H1 (cell line): Measurements from ENCODE around the gene INO80. TPM values are rescaled to one million over a fixed set of nuclear protein-coding genes. Genes with fewer than 3 reads are reported as not detected.

Experiments used
- CTCF ChIA-PET: fragments of 300-600 bp; sonication (Branson Sonifier 250); formaldehyde crosslinking; loops from one replicate; lab custom pipeline; 2021; ENCODE audit not compliant: partially characterized antibody; lab: Charles Lee
- POLR2A ChIA-PET: fragments of 300-600 bp; sonication (Branson Sonifier 250); formaldehyde crosslinking; loops from one replicate; lab custom pipeline; 2021; ENCODE audit warnings: inconsistent platforms; ENCODE audit not compliant: partially characterized antibody; lab: Charles Lee
- DNase-seq, 2 experiments: peaks; one replicate each; pipeline versions ENCODE4 v3.0.0 to v3.0.0-alpha.2; 2010 to 2022; ENCODE audit warnings: low spot score in 2 of 2, low read depth in 1 of 2, mixed read lengths in 1 of 2
- FAIRE-seq: peaks from 2 replicates; lab custom pipeline; 2011; peaks lifted over from hg19 to GRCh38; lab: Jason Lieb, UNC
- H2AFZ ChIP-seq: 2 replicates; pipeline ENCODE4 v1.8.1; 2012; ENCODE audit warnings: low read length, inconsistent platforms
- H2AK5ac ChIP-seq: 2 replicates; pipeline ENCODE4 v1.6.1; 2013; ENCODE audit warnings: low read depth, low read length
- H2BK120ac ChIP-seq: replicated peaks from 2 replicates; pipeline ENCODE3; 2013; ENCODE audit warnings: low read depth, low read length, inconsistent platforms
- H2BK12ac ChIP-seq: 2 replicates; pipeline ENCODE4 v1.6.1; 2013; ENCODE audit warnings: low read depth, low read length
- H2BK15ac ChIP-seq: 2 replicates; pipeline ENCODE4 v1.6.1; 2013; ENCODE audit warnings: low read length
- H2BK20ac ChIP-seq: 2 replicates; pipeline ENCODE4 v1.6.1; 2013; ENCODE audit warnings: low read length
- H2BK5ac ChIP-seq: 2 replicates; pipeline ENCODE4 v1.6.1; 2013; ENCODE audit warnings: low read depth, low read length
- H3K14ac ChIP-seq: 2 replicates; pipeline ENCODE4 v1.6.1; 2013; ENCODE audit warnings: inconsistent platforms; ENCODE audit not compliant: insufficient read length
- H3K18ac ChIP-seq: 2 replicates; pipeline ENCODE4 v1.6.1; 2013; ENCODE audit warnings: low read length; ENCODE audit errors: extremely low read depth
- H3K23ac ChIP-seq: 2 replicates; pipeline ENCODE4 v1.6.1; 2013; ENCODE audit warnings: inconsistent platforms; ENCODE audit not compliant: insufficient read length
- H3K23me2 ChIP-seq: 2 replicates; pipeline ENCODE4 v1.6.1; 2013; ENCODE audit warnings: low read depth, low read length
- H3K27ac ChIP-seq: 2 replicates; pipeline ENCODE4 v1.6.1; 2011; ENCODE audit warnings: low read depth, low read length, inconsistent platforms
- H3K27me3 ChIP-seq, 4 experiments: replicated peaks in 1 of 4; 1 replicate in 1 of 4; 2 replicates in 3 of 4; pipeline versions ENCODE4 v1.6.1 to v1.8.1; 2011 to 2013; ENCODE audit warnings: low read length in 3 of 4, mild to moderate bottlenecking in 3 of 4, inconsistent platforms in 2 of 4, mixed read lengths in 2 of 4, moderate library complexity in 1 of 4; ENCODE audit not compliant: control insufficient read depth in 3 of 4, insufficient read depth in 3 of 4; ENCODE audit errors: extremely low read depth in 1 of 4
- H3K36me3 ChIP-seq, 4 experiments: 2 replicates each; pipeline versions ENCODE4 v1.6.1 to v1.8.1; 2011 to 2013; ENCODE audit warnings: mild to moderate bottlenecking in 4 of 4, low read length in 3 of 4, moderate library complexity in 2 of 4, control low read depth in 1 of 4, inconsistent platforms in 1 of 4; ENCODE audit not compliant: insufficient read depth in 4 of 4, control insufficient read depth in 2 of 4
- H3K4ac ChIP-seq: replicated peaks from 2 replicates; pipeline ENCODE3; 2013; ENCODE audit warnings: low read length, low read depth, mixed read lengths, inconsistent platforms; ENCODE audit not compliant: insufficient read length
- H3K4me1 ChIP-seq, 4 experiments: replicated peaks in 1 of 4; 1 replicate in 1 of 4; 2 replicates in 3 of 4; pipeline versions ENCODE4 v1.6.1 to v1.8.1; 2011 to 2013; ENCODE audit warnings: low read length in 3 of 4, inconsistent platforms in 2 of 4, mixed read lengths in 1 of 4; ENCODE audit not compliant: insufficient read depth in 4 of 4, control insufficient read depth in 3 of 4
- H3K4me2 ChIP-seq, 2 experiments: 2 replicates each; pipeline versions ENCODE4 v1.6.1 to v1.8.1; 2011 to 2013; ENCODE audit warnings: low read depth in 2 of 2, low read length in 2 of 2, control low read depth in 1 of 2, inconsistent platforms in 1 of 2, mild to moderate bottlenecking in 1 of 2; ENCODE audit not compliant: insufficient read depth in 1 of 2
- H3K4me3 ChIP-seq, 4 experiments: fragments of 200-600, 300-600 bp in 1 of 4; sonication (generic), shearing (Covaris generic), sonication (Bioruptor Twin) in 1 of 4; 2 replicates each; pipeline versions ENCODE4 v1.5.1 to v1.8.1; 2011 to 2016; ENCODE audit warnings: low read length in 4 of 4, low read depth in 3 of 4, control low read depth in 2 of 4, inconsistent platforms in 2 of 4, mild to moderate bottlenecking in 2 of 4, mixed read lengths in 1 of 4, moderate library complexity in 1 of 4; ENCODE audit not compliant: insufficient read depth in 2 of 4; ENCODE audit errors: extremely low read depth in 1 of 4
- H3K56ac ChIP-seq: replicated peaks from 2 replicates; pipeline ENCODE3; 2013; ENCODE audit warnings: low read depth, mild to moderate bottlenecking, mixed read lengths, low read length, inconsistent platforms; ENCODE audit not compliant: insufficient read length
- H3K79me1 ChIP-seq: 2 replicates; pipeline ENCODE4 v1.6.1; 2013; ENCODE audit warnings: low read depth, low read length, control low read depth
- H3K79me2 ChIP-seq, 2 experiments: 2 replicates each; pipeline versions ENCODE4 v1.6.1 to v1.8.1; 2012 to 2013; ENCODE audit warnings: low read length in 2 of 2, mild to moderate bottlenecking in 2 of 2, inconsistent platforms in 1 of 2; ENCODE audit not compliant: insufficient read depth in 2 of 2, control insufficient read depth in 1 of 2
- H3K9ac ChIP-seq, 4 experiments: replicated peaks in 1 of 4; 1 replicate in 1 of 4; 2 replicates in 3 of 4; pipeline versions ENCODE4 v1.6.1 to v1.8.1; 2011 to 2013; ENCODE audit warnings: low read depth in 3 of 4, low read length in 3 of 4, control low read depth in 2 of 4, mild to moderate bottlenecking in 2 of 4, moderate library complexity in 2 of 4, inconsistent platforms in 1 of 4; ENCODE audit errors: extremely low read depth in 1 of 4
- H3K9me3 ChIP-seq, 2 experiments: 2 replicates each; pipeline versions ENCODE4 v1.6.1 to v1.8.1; 2012 to 2013; ENCODE audit warnings: mild to moderate bottlenecking in 2 of 2, moderate library complexity in 2 of 2, control low read depth in 1 of 2, inconsistent platforms in 1 of 2, low read depth in 1 of 2, low read length in 1 of 2, mixed read lengths in 1 of 2; ENCODE audit not compliant: insufficient read depth in 2 of 2
- H4K20me1 ChIP-seq, 2 experiments: replicated peaks in 1 of 2; 2 replicates each; pipeline versions ENCODE3 to v1.8.1; 2011 to 2013; ENCODE audit warnings: inconsistent platforms in 2 of 2, low read length in 2 of 2, mild to moderate bottlenecking in 1 of 2; ENCODE audit not compliant: insufficient read depth in 2 of 2, control insufficient read depth in 1 of 2
- H4K5ac ChIP-seq: 2 replicates; pipeline ENCODE4 v1.6.1; 2013; ENCODE audit warnings: low read length, low read depth, mixed read lengths, inconsistent platforms; ENCODE audit not compliant: insufficient read length
- H4K8ac ChIP-seq: 2 replicates; pipeline ENCODE4 v1.8.0; 2013; ENCODE audit warnings: mild to moderate bottlenecking, moderate library complexity, low read length, inconsistent platforms; ENCODE audit not compliant: insufficient read depth; ENCODE audit errors: extremely low read depth
- H4K91ac ChIP-seq: replicated peaks from 2 replicates; pipeline ENCODE3; 2013; ENCODE audit warnings: low read length, mixed read lengths, inconsistent platforms; ENCODE audit not compliant: insufficient read length
- ATF3 ChIP-seq: IDR thresholded peaks from 2 replicates; pipeline ENCODE4 v1.6.1; 2011; ENCODE audit warnings: low read depth, mild to moderate bottlenecking, low read length; ENCODE audit not compliant: insufficient read depth
- CBX8 ChIP-seq: fragments of 300-800, 300-1000 bp; sonication (generic); IDR thresholded peaks from 2 replicates; pipeline ENCODE4 v1.7.1; 2016; ENCODE audit warnings: low read depth, low read length, borderline replicate concordance
- CEBPB ChIP-seq: IDR thresholded peaks from 2 replicates; pipeline ENCODE4 v1.6.1; 2012; ENCODE audit warnings: low read depth, low read length
- HDAC2 ChIP-seq, 2 experiments: fragments of 300-600 bp in 1 of 2; sonication (generic) in 1 of 2; IDR thresholded peaks; 2 replicates each; pipeline ENCODE4 v1.6.1; 2011 to 2012; ENCODE audit warnings: low read depth in 2 of 2, low read length in 2 of 2, mild to moderate bottlenecking in 2 of 2, moderate library complexity in 2 of 2, borderline replicate concordance in 1 of 2, inconsistent platforms in 1 of 2
- JUN ChIP-seq: IDR thresholded peaks from 2 replicates; pipeline ENCODE4 v1.6.1; 2011; ENCODE audit warnings: low read depth, mild to moderate bottlenecking, improper control_type of control experiment, low read length
- POLR2AphosphoS5 ChIP-seq: IDR thresholded peaks from 2 replicates; pipeline ENCODE4 v1.6.1; 2011; ENCODE audit warnings: low read depth, low read length
- RBBP5 ChIP-seq: IDR thresholded peaks from 2 replicates; pipeline ENCODE4 v1.7.1; 2012; ENCODE audit warnings: low read depth, mild to moderate bottlenecking, inconsistent platforms, low read length, moderate library complexity, borderline replicate concordance
- RXRA ChIP-seq: IDR thresholded peaks from 2 replicates; pipeline ENCODE4 v1.6.1; 2011; ENCODE audit warnings: low read depth, mild to moderate bottlenecking, low read length, moderate library complexity; ENCODE audit not compliant: insufficient read depth
- SUZ12 ChIP-seq: fragments of 200-600 bp; sonication (generic); IDR thresholded peaks from 2 replicates; pipeline ENCODE4 v1.6.1; 2012; ENCODE audit warnings: mild to moderate bottlenecking, inconsistent platforms, low read length, moderate library complexity, mixed read lengths
- TBP ChIP-seq: IDR thresholded peaks from 2 replicates; pipeline ENCODE4 v1.6.1; 2011; ENCODE audit warnings: low read depth, low read length, improper control_type of control experiment
- TEAD4 ChIP-seq: IDR thresholded peaks from 2 replicates; pipeline ENCODE4 v1.6.1; 2012; ENCODE audit warnings: low read depth, low read length, inconsistent platforms, mixed read lengths
- YY1 ChIP-seq: IDR thresholded peaks from 2 replicates; pipeline ENCODE4 v1.6.1; 2011; ENCODE audit warnings: low read depth, mild to moderate bottlenecking, low read length
- WGBS, 2 experiments: shearing (Covaris generic) in 1 of 2; methylation state at CpG; one replicate each; pipeline versions ENCODE4 v1.1.6 to v1.1.7; 2013 to 2015; ENCODE audit warnings: low lambda C conversion rate in 2 of 2, mixed read lengths in 2 of 2, inconsistent platforms in 1 of 2, low coverage in 1 of 2, missing lambda C conversion rate in 1 of 2; ENCODE audit not compliant: insufficient replicate concordance in 2 of 2, insufficient coverage in 1 of 2, insufficient read length in 1 of 2; ENCODE audit errors: extremely low coverage in 1 of 2, missing lambda C conversion rate in 1 of 2; 5-methylcytosine and 5-hydroxymethylcytosine counted together
- polyA plus RNA-seq, 7 experiments: library from polyadenylated mRNA; depleted of rRNA in 3 of 7; stranded (reverse) in 5 of 7; unstranded in 2 of 7; fragments of >200 nt in 5 of 7; fragments of 200-250 nt in 2 of 7; gene quantifications; 1 replicate in 5 of 7; 2 replicates in 1 of 7; 4 replicates in 1 of 7; pipeline versions ENCODE4 v1.2.1 to v1.2.3, GENCODE V29; 2011 to 2013; ENCODE audit warnings: missing spikeins in 2 of 7, mixed read lengths in 2 of 7
- total RNA-seq: library from RNA; stranded (reverse); fragmentation: NEBNext Ultra II Directional; extraction: Animal tissue kit (Norgen Biotek cat#: 25700); gene quantifications from 2 replicates; pipeline ENCODE4 v1.2.1, GENCODE V29; 2021

The INO80 gene
- total and polyA plus RNA-seq, 2 of the 8 experiments (the other 6 are each of a cell fraction or from before 2014, with no cell fraction given), result 4.3 to 24.5 TPM

- FAIRE-seq (no peak), DNase-seq (no peak)
- H3K14ac ChIP-seq, result no peak overlapping the region
- H2BK12ac ChIP-seq, result no peak overlapping the region
- no peak overlapping the region for H3K4me2 ChIP-seq
- no peak overlapping the region for H3K9ac ChIP-seq
- no peak overlapping the region for H4K91ac ChIP-seq
- H2BK15ac ChIP-seq, result no peak overlapping the region
- POLR2A ChIA-PET, result interaction anchor here (1.6 kb wide), 1 partner anchor 31 kb away, joined by 6 read pairs; no protein-coding TSS in a partner anchor
- H4K5ac ChIP-seq, result no peak overlapping the region
- H4K8ac ChIP-seq, result no peak overlapping the region
- no peak overlapping the region for H3K4me3 ChIP-seq
- no peak overlapping the region for H2BK5ac ChIP-seq
- H3K9me3 ChIP-seq, result no peaks in the 10 kb centered on the region
- H2BK20ac ChIP-seq, result no peak overlapping the region
- no peak overlapping the region for H3K23ac ChIP-seq
- 91% methylated on average over 4 of the region's 4 CpGs; no CpG with 5 or more reads in 1 of the 2 experiments for WGBS, 2 experiments
- H2AK5ac ChIP-seq, result no peak overlapping the region
- no peak overlapping the region for H3K27ac ChIP-seq
- H3K23me2 ChIP-seq, result no peaks in the 10 kb centered on the region
- H3K18ac ChIP-seq, result no peak overlapping the region
- H4K20me1 ChIP-seq, result peaks cover 0 to 4% of the 10 kb centered on the region in 2 experiments
- no peak overlapping the region for H3K56ac ChIP-seq
- no peaks in the 10 kb centered on the region; the same call in 1 of the 2 replicates for H3K79me1 ChIP-seq
- CTCF ChIA-PET, result interaction anchor here (1.3 to 2.2 kb wide), 2 partner anchors 10 to 37 kb away, joined by 3 to 7 read pairs; no protein-coding TSS in a partner anchor
- H3K4me1 ChIP-seq, result no peaks in the 10 kb centered on the region
- no peak overlapping the region for H3K4ac ChIP-seq
- H2AFZ ChIP-seq, result no peak overlapping the region
- H2BK120ac ChIP-seq, result no peak overlapping the region
- H3K27me3 ChIP-seq, result no peaks in the 10 kb centered on the region
- H3K36me3 ChIP-seq, result peaks cover 39 to 76% (median 65%) of the 10 kb centered on the region in 4 experiments
- H3K79me2 ChIP-seq, result no peaks in the 10 kb centered on the region
- no peak for TF ChIP-seq CEBPB
- TF ChIP-seq CBX8, result no peak
- TF ChIP-seq TEAD4, result no peak
- no peak for TF ChIP-seq TBP
- no peak for TF ChIP-seq POLR2AphosphoS5
- TF ChIP-seq ATF3, result no peak
- no peak for TF ChIP-seq YY1
- TF ChIP-seq HDAC2 (IDR thresholded peaks at IDR 0.05; ENCODE audit: borderline replicate concordance in 1 of 2, low read depth in 2 of 2, low read length in 2 of 2), result no peak
- no peak for TF ChIP-seq JUN
- TF ChIP-seq RXRA, result no peak
- TF ChIP-seq RBBP5, result no peak
- TF ChIP-seq SUZ12, result no peak
Observed at GRCh38 chr15:40984964-40985363, 131.1 kb downstream of the INO80 start.
